ENCODE data around the gene OPTN. TPM values are rescaled to one million over a fixed set of nuclear protein-coding genes. Genes with fewer than 3 reads are reported as not detected.
A peak's percentile ranks its signal among the peaks of the same experiment; 100 is the strongest.

OPTN gene
- total and polyA plus RNA-seq, 2 of the 8 experiments (the other 6 are each of a cell fraction or from before 2014, with no cell fraction given), result 4.8 to 20.1 TPM

DNA sequence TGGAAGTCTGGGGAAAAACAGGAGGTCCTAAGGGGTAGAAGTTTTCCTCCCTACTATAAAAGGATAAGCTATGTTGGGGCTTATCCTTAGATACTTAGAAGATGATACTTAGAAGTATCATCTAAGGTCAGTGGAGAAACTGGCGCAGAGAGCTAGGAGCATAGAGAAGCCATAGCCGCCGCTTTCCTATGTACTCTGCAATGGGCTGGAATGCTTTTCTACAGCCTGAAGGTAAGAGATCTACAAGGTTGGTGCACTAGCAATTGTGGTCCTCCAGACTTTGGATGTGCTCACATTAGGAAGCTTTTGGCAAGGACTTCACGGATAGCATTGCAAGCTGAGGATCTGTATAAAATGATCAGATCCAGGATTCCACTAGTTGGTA lies 12.4 kb upstream of the OPTN start:
- WGBS, 2 experiments (ENCODE audit: extremely low coverage in 1 of 2, insufficient coverage in 1 of 2, insufficient read length in 1 of 2, insufficient replicate concordance in 2 of 2, low coverage in 1 of 2, low lambda C conversion rate in 2 of 2, missing lambda C conversion rate in 1 of 2), result 92% methylated on average over 4 of the region's 4 CpGs; no CpG with 5 or more reads in 1 of the 2 experiments
- H3K4me2 ChIP-seq (ENCODE audit: insufficient read depth in 1 of 2, low read depth in 2 of 2, low read length in 2 of 2), result no peak overlapping the region
- ChIA-PET POLR2A (ENCODE audit: partially characterized antibody) (no interaction called here), CTCF (ENCODE audit: partially characterized antibody) (interaction anchor here (0.8 to 2.2 kb wide), 5 partner anchors 9 to 40 kb away, joined by 3 to 11 read pairs (median 4); partner anchors contain the start of gene OPTN)
- no peak overlapping the region for H3K18ac ChIP-seq (ENCODE audit: extremely low read depth, low read length)
- no peak overlapping the region for H4K5ac ChIP-seq (ENCODE audit: insufficient read length, low read depth, low read length)
- H3K79me1 ChIP-seq (ENCODE audit: low read depth, low read length), result no peaks in the 10 kb centered on the region
- no peak overlapping the region for H3K23ac ChIP-seq (ENCODE audit: insufficient read length)
- H2BK15ac ChIP-seq (ENCODE audit: low read length), result no peak overlapping the region
- H3K79me2 ChIP-seq (ENCODE audit: control insufficient read depth in 1 of 2, insufficient read depth in 2 of 2, low read length in 2 of 2), result no peaks in the 10 kb centered on the region
- H2BK120ac ChIP-seq (replicated peaks; ENCODE audit: low read depth, low read length), result no peak overlapping the region
- no peak overlapping the region for H2AFZ ChIP-seq (ENCODE audit: low read length)
- H3K9ac ChIP-seq (replicated peaks in 1 of 4; ENCODE audit: extremely low read depth in 1 of 4, low read depth in 3 of 4, low read length in 3 of 4), result no peak overlapping the region
- H3K56ac ChIP-seq (replicated peaks; ENCODE audit: insufficient read length, low read depth, low read length), result no peak overlapping the region
- no peak for TF ChIP-seq PHF8 (conservative IDR thresholded peaks at IDR 0.05; ENCODE audit: low read depth, low read length)
- TF ChIP-seq KDM5A (IDR thresholded peaks at IDR 0.05; ENCODE audit: low read length), result no peak
- TF ChIP-seq KDM1A (IDR thresholded peaks at IDR 0.05; ENCODE audit: borderline replicate concordance, low read length), result no peak
- TF ChIP-seq EZH2 (IDR thresholded peaks at IDR 0.05; ENCODE audit: low read depth, low read length, severe bottlenecking), result no peak
- TF ChIP-seq HDAC6 (IDR thresholded peaks at IDR 0.05; ENCODE audit: low read depth, low read length), result no peak
- TF ChIP-seq POLR2AphosphoS5 (IDR thresholded peaks at IDR 0.05; ENCODE audit: low read depth, low read length), result no peak
- no peak for TF ChIP-seq RNF2 (IDR thresholded peaks at IDR 0.05; ENCODE audit: borderline replicate concordance, low read depth, low read length, missing control alignments, poor library complexity, severe bottlenecking)
- no peak for TF ChIP-seq SUZ12 (IDR thresholded peaks at IDR 0.05; ENCODE audit: low read length)
- TF ChIP-seq POLR2A (IDR thresholded peaks at IDR 0.05; ENCODE audit: control extremely low read depth in 1 of 2, low read depth in 2 of 2, low read length in 2 of 2), result no peak
- H2BK12ac ChIP-seq (ENCODE audit: low read depth, low read length), result no peak overlapping the region
- FAIRE-seq (no peak), DNase-seq (ENCODE audit: low read depth in 1 of 2, low spot score in 2 of 2) (no peak)
- H3K27ac ChIP-seq (ENCODE audit: low read depth, low read length), result no peak overlapping the region
- 0 out of 2 replicates have a peak overlapping the region, but pooled peaks have one; percentile 10 for H2BK20ac ChIP-seq (ENCODE audit: low read length)
- H2AK5ac ChIP-seq (ENCODE audit: low read depth, low read length), result no peak overlapping the region; the same call in 1 of the 2 replicates
- H3K4me1 ChIP-seq (replicated peaks in 1 of 4; ENCODE audit: control insufficient read depth in 3 of 4, insufficient read depth in 4 of 4, low read length in 3 of 4), result no peaks in the 10 kb centered on the region
- no peaks in the 10 kb centered on the region for H3K23me2 ChIP-seq (ENCODE audit: low read depth, low read length)
- H3K4me3 ChIP-seq (ENCODE audit: extremely low read depth in 1 of 4, insufficient read depth in 2 of 4, low read depth in 3 of 4, low read length in 4 of 4), result no peak overlapping the region
- no peaks in the 10 kb centered on the region for H3K27me3 ChIP-seq (replicated peaks in 1 of 4; ENCODE audit: control insufficient read depth in 3 of 4, extremely low read depth in 1 of 4, insufficient read depth in 3 of 4, low read length in 3 of 4)
- H2BK5ac ChIP-seq (ENCODE audit: low read depth, low read length), result peak overlapping the region; percentile 54; the same call in 1 of the 2 replicates
- no peak overlapping the region for H3K4ac ChIP-seq (replicated peaks; ENCODE audit: insufficient read length, low read depth, low read length)
- H3K14ac ChIP-seq (ENCODE audit: insufficient read length), result no peak overlapping the region
- H4K8ac ChIP-seq (ENCODE audit: extremely low read depth, insufficient read depth, low read length), result no peak overlapping the region
- peaks cover 3 to 8% of the 10 kb centered on the region in 2 experiments; a peak in 1 of 4 replicates for H3K9me3 ChIP-seq (ENCODE audit: insufficient read depth in 2 of 2, low read depth in 1 of 2, low read length in 1 of 2)
- no peaks in the 10 kb centered on the region for H4K20me1 ChIP-seq (replicated peaks in 1 of 2; ENCODE audit: control insufficient read depth in 1 of 2, insufficient read depth in 2 of 2, low read length in 2 of 2)
- H3K36me3 ChIP-seq (ENCODE audit: control insufficient read depth in 2 of 4, insufficient read depth in 4 of 4, low read length in 3 of 4), result no peaks in the 10 kb centered on the region; a peak in 1 of 8 replicates
- H4K91ac ChIP-seq (replicated peaks; ENCODE audit: insufficient read length, low read length), result no peak overlapping the region

Measured in H1 (cell line).